HG03520 (cell line): ENCODE results near the gene LYAR.
A peak's percentile ranks its signal among the peaks of the same experiment; 100 is the strongest.
"Not testable (repeated sequence)": the region's sequence is repeated elsewhere in the genome, so short reads cannot be mapped to it uniquely, and the experiment has no call there.

Experiments used
- ATAC-seq: cut with Tn5 transposase; IDR thresholded peaks from one replicate; pipeline ENCODE4 v1.9.1; 2021; ENCODE audit warnings: mild to moderate bottlenecking, moderate library complexity; ENCODE audit not compliant: unreplicated experiment

Gene LYAR

DNA sequence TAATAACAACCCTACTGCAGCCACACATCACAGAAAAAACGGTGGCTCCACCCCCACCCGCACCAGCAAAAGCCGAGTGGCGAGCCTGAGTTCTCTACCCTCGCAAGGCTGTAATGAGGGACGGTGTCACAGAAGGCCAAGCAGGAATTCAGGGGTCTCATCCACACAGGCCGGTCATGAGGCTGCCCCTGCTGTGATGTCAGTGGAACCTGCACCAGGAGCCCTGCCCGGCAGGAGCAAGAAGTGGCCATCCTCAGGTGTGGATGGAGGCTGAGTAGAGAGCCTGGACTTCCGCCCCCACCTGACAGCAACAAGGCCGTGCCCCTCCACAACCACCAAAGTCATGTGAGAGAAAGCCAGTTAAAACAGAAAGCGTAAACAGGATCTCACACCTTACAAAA is 20.6 kb downstream of the LYAR start:
- ATAC-seq: no peak

DNA sequence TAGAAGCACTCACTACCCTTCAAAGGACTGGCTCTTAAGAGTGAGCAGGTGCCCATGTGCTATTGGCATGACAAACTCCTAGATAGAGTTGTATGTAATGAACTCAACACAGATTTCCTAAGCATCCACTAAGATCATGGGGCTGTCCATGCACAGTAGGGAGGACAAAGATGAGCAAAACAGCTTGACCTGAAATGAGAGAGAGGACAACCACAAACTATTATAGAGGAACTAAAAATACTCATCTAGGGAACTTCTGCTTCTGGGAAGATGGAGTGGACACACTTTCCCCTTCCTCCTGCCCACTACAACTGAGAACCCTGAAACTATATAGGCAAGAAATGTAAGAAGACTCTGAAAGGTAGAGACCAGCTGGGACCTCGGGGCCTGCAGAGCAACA is 21.2 kb downstream of the LYAR start:
- ATAC-seq: no peak

DNA sequence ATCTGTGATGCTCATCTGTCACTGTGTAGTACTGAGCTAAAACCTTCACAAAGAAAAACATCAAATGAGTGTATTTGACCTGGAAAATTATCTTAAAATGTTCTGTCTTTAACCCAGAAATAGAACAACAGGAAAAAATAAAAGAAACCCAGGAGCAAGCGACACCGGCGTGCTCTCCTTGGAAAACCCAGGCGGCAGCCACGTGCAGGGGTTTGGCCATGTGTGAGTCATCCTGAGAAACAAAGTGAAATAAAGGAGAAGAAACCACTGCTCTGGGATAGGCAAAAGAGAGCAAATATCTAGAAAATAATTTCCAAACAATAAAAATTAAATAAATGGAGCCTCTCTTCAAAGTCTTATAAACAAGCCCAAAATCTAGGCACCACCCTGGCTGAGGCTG is 22.0 kb downstream of the LYAR start:
- no peak for ATAC-seq

DNA sequence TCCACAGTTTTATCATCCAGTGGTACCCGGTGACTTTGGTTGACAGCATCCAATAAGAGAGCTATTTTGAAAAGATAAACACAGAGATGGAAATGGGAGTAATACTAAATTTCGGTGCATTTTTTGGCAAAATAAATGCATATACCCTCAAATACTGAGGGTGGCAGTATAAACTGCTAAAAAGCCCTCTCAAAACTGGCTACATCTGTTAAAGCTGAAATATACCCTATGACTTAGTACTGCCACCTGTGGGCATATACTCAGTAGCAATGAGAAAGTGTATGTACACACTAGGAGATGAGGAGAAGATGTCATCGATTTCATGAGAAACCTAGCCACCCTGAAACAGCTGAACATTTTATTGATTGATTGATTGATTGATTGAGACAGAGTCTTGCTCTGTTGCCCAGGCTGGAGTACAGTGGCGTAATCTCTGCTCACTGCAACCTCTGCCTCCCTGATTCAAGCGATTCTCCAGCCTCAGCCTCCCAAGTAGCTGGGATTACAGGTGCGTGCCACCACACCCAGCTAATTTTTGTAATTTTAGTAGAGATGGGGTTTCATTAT is 29.7 kb downstream of the LYAR start:
- no peak for ATAC-seq

DNA sequence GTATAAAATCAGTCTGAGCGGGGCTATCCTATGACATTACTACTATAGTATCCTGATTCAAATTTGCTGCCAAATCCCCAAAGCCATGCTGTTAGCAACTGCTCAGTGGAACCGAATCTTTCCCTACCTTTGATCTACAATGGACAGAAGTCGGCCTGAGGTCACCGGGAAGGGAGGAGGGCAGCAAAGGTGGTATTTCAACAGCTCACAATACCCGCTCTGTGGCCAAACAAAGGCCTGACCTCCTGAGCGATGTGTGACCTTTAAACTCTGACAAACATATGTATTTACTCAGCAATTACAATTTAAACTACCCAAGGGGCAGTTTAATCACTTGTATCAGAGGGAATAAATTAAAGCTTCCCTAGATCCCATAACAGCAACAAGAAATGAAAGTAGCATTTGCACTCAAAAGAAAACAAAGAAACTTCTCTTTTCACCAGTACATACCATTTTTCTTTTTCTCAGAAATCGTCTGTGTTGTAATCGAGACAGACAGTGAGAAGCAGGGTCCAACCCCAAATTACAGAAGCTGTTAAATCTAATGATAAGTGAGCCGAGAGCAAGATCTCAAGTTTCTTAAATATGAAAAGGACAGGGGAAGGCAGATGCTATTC is 30.4 kb downstream of the LYAR start:
- no peak for ATAC-seq

DNA sequence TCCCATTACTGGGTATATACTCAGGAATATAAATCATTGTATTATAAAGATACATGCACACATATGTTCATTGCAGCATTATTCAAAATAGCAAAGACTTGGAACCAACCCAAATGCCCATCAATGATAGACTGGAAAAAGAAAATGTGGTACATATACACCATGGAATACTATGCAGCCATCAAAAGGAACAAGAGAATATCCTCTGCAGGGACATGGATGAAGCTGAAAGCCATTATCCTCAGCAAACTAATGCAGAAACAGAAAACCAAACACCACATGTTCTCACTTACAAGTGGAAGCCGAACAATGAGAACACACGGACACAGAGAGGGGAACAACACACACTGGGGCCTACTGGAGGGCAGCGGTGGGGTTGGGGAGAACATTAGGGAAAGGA is 32.2 kb downstream of the LYAR start:
- ATAC-seq: not testable (repeated sequence)

DNA sequence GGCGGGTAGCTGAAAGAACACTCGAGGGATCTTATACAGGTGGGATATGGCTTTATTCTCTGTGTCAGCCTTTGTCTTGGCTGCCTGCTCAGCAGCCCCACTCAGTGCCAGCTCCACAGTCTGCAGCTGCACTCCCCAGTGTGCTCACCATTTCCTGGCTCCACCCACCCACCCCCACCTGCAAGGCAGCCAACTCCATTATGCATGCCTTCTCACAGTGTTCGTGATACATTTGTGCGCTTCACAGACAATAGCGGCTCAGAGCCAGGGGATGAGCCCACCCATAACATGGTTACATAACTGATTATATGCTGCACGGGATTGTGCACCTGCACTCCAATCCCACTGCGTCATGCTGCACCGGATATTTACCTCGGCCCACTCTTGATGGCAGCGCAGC is 33.2 kb downstream of the LYAR start:
- ATAC-seq: no peak

DNA sequence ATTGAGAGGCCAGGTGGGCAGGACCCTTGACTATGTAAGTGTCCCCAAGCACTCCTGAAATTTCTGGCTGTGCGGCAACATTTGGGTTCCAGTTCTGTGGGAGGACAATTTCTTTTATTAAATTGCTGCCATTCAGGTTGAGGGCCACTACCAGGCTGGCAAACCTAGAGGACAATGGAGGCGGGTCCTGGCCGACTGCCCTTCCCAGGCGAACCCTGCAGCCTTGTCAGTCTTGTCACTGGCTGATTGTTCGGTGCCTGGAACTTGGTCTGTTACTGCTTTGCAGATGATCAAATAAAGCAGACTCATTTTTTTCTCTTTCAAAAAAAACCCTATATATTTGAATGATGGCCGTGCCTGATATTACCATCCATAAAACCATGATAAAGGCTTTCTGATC is 35.3 kb downstream of the LYAR start:
- ATAC-seq: no peak

DNA sequence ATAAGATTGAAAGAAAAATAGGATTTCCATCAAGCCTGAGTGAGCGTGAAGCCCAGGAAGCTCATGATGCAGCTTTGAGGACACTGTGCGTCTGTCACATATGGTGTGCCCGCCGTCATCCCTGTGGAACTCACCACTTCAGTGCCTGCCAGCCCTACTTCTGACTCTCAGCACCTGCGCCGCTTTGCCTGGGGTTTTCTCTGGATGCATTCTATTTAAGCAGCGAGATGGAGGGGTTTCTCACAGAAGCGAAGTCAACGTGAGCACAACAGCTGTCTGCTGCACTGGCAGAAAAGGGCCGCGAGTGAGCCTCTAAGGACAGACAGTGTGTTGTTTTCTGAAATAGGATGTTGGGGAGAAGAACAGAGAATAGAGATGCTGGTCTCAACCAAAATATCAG is 35.8 kb downstream of the LYAR start:
- ATAC-seq: no peak

DNA sequence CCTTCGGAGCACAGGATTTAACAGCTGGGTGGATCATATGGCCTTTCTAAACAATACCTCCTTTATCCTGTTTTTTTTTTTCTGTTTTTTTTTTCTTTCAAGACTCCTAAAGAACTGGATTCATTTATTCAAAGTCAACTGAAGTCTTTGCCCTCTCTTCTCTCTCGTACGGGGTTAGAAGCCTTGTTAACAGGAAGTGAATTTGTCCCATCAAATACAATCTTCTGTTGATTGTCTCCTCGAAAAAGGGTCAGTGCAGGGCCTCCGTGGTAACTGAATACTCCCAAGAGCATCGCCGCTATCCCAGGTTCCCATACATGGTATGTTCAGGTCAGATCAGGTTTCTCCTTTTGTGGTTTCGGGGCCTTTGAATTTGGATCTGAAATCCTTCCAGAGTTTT is 40.1 kb downstream of the LYAR start:
- ATAC-seq: no peak

DNA sequence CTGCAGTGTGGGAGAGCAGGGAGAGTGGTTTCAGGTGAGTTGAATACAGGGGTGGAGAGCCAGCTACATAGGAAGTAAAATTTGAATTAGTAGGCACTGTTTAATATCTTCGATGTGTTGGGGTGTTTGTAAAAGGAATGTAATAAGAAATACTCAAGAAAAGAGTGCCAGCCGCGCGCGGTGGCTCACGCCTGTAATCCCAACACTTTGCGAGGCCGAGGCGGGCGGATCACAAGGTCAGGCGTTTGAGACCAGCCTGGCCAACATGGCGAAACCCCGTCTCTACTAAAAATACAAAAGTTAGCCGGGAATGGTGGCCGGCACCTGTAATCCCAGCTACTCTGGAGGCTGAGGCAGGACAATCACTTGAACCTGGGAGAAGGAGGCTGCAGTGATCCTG is 40.6 kb downstream of the LYAR start:
- not testable (repeated sequence) for ATAC-seq

DNA sequence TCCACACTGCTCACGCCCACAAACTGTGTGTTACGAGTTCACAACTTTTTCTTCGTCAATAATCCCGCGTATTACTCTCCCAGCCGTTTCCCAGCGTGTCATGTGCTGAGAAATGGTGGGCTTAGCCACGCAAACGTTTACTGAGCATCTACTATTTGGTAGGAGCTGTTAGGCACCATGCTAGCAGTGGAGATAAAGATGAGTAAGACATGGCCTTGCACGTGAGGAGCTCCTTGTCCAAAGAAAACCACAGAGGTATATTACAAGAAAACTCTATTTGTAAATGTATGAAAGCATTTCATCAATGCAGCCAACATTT is 41.1 kb downstream of the LYAR start:
- ATAC-seq: no peak

DNA sequence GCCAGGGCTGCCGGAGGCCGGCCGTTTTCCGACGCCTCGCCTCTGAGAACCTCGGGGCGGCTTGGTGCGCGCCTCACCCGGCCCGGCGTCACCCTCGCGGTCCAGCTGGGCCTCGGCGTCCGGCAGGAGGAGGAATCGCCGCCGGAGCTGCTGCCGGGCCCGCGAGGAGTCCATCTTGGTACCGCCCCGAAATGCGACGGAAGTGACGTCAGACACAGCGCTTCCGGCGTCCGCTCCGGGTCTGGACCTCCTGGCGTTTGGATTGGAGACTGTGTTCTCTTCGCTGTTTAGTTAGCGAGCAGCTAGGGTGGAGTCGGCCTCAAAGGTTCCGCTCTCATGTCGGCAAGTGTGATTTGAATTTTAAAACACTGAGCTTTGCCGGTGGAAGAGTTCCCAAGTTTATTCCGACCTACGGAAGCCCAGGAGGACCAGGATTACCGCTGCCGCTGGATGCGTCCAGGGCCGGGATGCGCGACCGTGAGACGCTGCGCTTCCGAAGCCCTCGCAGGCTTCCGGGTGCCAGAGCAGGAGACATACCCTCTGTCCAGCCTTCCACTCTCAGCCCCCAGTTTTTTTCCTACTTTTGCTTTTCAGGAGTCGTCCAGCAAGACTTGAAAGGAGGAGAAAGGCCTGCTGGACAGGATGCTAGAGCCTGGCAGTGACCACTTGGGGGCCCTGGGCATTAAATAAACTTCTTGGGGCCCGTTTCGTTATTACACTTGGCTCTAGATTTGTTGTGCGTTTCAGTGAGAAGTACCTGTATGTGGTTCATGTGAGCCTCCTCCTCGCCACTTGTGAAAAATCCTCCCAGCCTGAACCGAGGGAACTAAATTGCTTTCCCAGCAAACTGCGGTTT is 41.7 kb downstream of the LYAR start, which contains the start of gene TMEM128:
TSS of gene TMEM128 (minus strand) at position 195 of the 856 bp plus-strand sequence. CDS start at position 174, 21 bp downstream.
- ATAC-seq: peak; percentile 94

DNA sequence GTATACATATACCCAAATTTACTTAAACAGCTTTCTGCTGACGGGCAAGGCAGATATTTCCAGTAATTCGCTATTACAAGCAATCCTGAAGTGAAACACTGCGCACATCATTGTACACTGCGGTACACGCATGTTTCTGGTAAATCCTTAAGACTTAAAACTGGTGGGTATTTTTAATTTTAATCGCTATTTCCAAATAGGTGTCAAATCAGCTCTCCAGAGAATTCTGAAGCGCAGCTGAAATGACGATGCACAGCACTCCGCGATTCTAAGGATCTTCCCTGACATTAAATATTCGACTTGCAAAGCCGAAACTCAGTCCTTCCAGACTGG is 42.3 kb downstream of the LYAR start:
- ATAC-seq: no peak

DNA sequence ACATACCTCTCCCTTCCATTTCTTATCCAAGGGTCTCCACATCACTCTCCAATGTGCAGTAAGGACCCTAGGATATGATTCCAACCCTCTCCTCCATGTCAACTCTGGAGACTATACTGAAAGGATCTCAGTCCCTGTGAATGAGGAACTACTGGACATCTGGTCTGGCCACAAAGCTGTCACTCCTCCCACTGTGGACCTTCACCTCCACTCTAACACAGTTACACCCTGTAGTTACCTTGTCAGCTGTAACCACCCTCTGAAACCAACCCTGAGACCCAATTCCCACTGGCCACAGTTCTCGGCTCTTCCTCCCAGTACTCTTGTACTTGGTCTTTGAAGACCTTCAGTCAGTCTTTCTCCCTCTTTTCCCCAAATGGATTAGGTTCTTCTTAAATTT is 44.8 kb downstream of the LYAR start:
- no peak for ATAC-seq

DNA sequence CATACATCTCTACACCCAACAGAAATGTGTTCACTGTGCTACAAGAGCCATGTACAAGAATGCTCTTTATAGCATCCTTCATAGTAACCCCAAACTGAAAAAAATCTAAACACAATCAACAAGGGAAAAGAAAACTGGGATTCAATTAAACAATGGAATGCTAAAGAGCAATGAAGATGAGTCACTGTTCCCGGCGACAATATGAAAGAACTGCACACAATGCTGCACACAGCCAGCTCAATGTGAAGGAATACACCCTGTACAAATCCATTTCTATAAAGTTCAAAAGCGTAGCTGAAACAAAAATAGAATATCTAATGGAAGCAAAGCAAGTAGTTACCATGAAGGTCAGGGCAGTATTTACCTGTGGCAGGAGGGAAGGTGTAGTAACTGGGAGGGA is 50.4 kb downstream of the LYAR start:
- not testable (repeated sequence) for ATAC-seq

DNA sequence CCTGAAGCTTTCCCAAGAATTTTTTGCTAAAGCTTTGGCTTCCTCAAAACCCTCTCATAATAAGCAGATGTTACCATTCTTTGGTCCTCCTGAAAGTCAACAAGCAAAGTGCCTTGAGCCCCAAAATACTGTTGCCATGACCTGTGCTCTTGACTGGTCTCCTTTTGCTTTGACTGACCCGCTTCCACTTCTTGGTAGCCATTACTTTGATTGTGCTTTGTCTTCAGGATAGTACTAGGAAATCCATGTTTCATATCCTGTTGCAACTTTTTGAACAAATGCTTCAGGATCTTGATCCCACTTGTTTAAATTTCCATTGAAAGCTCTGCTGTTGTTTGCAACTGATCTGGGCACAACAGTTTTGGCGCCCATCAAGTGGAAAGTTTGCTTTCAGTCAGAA is 56.3 kb downstream of the LYAR start:
- ATAC-seq: no peak

DNA sequence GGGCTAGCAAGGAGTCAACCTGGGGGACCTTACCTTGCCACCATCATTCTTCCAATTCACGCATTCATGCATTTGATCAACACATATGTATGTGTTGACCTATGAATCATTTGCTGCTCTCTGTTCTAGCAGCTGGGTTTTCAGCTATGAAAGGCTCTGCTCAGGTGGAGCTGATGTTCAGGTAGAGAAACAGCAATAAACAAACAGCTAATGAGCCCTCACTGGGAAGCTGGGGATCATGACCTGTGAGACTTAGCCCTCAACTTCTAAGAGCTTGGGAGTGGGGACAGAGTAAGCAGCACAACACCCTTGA is 61.6 kb downstream of the LYAR start:
- ATAC-seq: no peak

DNA sequence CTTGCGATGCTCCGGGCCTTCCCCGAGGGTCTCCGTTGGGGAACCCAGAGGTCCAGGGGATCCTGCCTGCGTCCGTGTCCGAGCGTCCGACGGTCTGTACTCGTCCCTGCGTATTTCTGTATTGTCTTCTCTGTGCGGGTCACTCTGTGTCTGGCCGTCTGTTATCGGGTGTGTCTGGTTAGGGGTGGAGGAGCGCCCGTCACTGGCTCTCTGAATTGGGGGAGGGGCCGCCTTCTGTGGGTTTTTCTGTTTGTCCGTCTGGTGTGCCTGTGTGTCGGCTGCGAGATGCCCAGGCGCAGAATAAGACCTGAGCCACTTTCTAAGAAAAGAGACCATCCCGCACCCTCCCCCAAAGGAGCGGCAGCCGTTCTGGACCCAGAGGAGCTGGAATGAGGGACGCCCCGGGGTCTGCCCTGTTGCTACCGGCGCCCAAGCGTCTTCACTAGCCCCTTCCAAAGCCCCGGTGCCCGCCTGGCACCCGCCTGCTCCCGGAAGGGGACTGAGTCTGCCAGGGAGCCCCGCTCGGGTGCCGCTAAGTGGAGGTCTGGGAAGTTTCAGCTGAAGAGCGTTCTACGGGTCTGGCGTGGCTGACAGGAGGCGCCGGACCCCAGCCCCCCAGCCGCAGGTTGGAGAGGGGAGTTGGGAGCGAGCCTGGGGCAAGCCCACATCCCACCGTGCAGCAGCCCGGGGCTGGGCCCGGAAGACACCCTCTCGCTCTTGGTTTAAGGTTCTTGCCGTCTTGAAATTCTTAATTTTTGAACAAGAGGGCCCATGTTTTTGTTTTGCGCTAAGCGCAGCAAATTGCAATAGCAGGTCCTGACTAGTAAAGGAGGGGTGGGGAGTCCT is 62.2 kb downstream of the LYAR start:
- no peak for ATAC-seq

DNA sequence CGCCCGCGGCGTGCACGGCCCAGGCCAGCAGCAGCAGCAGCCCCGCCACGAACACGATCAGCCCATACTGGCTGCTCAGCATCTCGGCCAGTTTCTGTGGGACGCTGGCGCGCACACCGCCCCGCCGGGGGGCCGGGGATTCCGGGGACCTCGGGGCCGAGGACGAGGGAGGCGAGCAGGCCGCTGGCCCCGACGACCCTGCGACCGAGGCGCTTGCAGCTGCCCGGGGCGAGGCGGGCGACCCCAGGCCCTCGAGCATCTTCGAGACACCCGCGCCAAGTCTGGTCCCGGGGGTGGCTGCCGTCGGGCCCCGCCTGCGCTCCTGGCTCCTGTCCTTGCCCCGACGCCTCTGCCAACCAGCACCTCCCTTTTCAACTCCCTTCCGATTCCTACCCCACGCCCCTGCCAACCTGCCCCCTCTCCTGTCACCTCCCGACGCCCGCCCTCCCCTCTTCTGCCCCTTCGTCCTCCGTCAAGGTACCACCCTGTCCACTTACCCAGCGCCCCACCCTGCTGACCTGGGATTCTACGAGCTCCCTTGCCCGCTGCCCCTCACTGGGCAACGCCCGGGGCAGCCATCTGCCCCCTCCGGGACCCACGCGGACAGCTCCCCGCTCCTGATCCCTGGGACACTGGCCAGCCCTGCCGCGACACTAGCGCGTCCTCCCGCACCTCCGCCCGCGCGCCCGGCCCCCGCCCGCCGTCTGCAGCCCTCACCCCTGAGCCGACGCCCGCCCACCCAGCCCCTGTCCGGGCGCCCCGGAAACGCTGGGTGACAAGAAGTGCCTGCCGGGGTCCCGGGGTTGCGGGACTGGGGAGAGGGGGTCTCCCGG is 63.1 kb downstream of the LYAR start, which contains the start of gene OTOP1:
TSS of gene OTOP1 (minus strand) at position 324 of the 833 bp plus-strand sequence. CDS start at position 259, 65 bp downstream.
- no peak for ATAC-seq
